ENCODE measurements around the gene MEI1.

The MEI1 gene

DNA sequence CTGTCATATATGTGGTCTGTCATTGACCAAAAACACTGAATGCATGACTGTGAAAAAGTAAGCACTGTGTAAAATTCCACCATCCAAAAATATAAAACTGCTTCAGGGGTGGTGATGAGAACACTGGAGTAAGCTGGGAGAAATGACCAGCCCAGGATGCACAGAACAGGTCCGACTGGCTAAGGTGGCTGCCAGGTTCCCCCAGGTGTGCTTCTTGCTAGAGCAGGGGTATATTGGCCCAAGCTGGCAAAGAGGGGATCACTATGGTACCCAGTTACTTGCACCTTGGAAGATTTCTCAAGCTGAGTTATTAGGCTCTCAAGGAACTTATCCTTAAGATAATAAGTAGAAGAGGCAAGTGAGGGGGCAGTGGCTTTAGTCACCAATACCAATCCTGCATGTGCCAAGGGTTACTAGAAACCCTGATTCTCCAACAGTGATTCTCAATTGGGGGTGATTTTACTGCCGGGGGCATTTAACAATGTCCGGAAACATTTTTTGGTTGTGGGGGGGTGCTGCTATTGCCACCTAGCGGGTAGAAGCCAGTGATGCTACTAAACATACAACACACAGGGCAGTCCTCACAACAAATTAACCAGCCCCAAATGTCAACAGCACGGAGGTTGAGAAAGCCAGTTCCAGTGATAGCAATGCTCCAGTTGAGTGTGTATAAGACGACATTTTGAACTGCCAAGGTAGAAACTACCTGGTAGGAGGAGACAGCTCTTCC is 26.4 kb upstream of the MEI1 start:
- Histone ChIP-seq H3K79me2 (ENCODE audit: insufficient read depth, low read length) (peaks cover 15% of the 10 kb centered on the region; the same call in 1 of the 2 replicates), H3K4me1 (ENCODE audit: insufficient read depth, low read length, poor library complexity, severe bottlenecking) (no peaks in the 10 kb centered on the region), H3K4me3 (ENCODE audit: low read length, poor library complexity, severe bottlenecking) (no peak overlapping the region)

DNA sequence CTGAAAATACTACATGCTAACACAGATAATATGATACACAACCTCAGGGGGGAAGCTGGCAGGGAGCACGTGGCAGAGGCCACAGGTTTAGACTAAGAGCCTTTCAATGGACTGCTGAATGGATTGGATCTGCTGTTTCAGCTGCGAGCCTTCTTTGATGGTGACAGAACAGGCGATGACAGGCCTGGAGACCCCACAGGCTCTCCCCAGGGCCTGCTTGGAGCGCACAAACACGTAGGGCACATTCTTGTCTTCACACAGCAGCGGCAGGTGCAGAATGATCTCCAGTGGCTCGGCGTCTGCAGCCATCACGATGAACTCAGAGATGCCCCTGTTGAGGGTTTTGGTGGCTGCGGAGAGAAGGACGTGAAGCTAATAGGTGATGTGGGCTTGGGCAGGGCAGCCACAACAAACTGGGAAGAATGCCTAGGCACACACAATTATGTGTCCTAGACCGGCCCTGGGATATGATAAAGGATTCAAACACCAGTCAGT is 24.4 kb upstream of the MEI1 start:
- TF ChIP-seq EZH2phosphoT487 (IDR thresholded peaks at IDR 0.05; ENCODE audit: borderline replicate concordance): no peak
- TF ChIP-seq, protein P1, sequence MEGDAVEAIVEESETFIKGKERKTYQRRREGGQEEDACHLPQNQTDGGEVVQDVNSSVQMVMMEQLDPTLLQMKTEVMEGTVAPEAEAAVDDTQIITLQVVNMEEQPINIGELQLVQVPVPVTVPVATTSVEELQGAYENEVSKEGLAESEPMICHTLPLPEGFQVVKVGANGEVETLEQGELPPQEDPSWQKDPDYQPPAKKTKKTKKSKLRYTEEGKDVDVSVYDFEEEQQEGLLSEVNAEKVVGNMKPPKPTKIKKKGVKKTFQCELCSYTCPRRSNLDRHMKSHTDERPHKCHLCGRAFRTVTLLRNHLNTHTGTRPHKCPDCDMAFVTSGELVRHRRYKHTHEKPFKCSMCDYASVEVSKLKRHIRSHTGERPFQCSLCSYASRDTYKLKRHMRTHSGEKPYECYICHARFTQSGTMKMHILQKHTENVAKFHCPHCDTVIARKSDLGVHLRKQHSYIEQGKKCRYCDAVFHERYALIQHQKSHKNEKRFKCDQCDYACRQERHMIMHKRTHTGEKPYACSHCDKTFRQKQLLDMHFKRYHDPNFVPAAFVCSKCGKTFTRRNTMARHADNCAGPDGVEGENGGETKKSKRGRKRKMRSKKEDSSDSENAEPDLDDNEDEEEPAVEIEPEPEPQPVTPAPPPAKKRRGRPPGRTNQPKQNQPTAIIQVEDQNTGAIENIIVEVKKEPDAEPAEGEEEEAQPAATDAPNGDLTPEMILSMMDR (conservative IDR thresholded peaks at IDR 0.05; ENCODE audit: low read length): no peak
- H3K36me3 ChIP-seq (ENCODE audit: insufficient read depth, low read length): peaks cover 55% of the 10 kb centered on the region; the same call in 1 of the 2 replicates
- H3K9ac ChIP-seq (ENCODE audit: low read depth, low read length, poor library complexity, severe bottlenecking): no peak overlapping the region

More for the DNA sequence above, 26.4 kb upstream of the MEI1 start:
- no peak overlapping the region for H3K4me2 ChIP-seq (ENCODE audit: low read depth, low read length, poor library complexity, severe bottlenecking)
- no peaks in the 10 kb centered on the region for H3K9me3 ChIP-seq (ENCODE audit: insufficient read depth, low read depth, low read length)
- H3K27me3 ChIP-seq (ENCODE audit: insufficient read depth, low read length, poor library complexity, severe bottlenecking): no peaks in the 10 kb centered on the region
- H2AFZ ChIP-seq (ENCODE audit: low read length): no peak overlapping the region
- H4K20me1 ChIP-seq (ENCODE audit: insufficient read depth, low read length, poor library complexity, severe bottlenecking): peaks cover 7% of the 10 kb centered on the region
- peaks cover 42% of the 10 kb centered on the region; the same call in 1 of the 2 replicates for H3K36me3 ChIP-seq (ENCODE audit: insufficient read depth, low read length)
- H3K9ac ChIP-seq (ENCODE audit: low read depth, low read length, poor library complexity, severe bottlenecking): no peak overlapping the region
- TF ChIP-seq, protein P1 (conservative IDR thresholded peaks at IDR 0.05; ENCODE audit: low read length): no peak
- no peak for TF ChIP-seq EZH2phosphoT487 (IDR thresholded peaks at IDR 0.05; ENCODE audit: borderline replicate concordance)
- H3K9me2 ChIP-seq (replicated peaks; ENCODE audit: low read depth, low read length): no peaks in the 10 kb centered on the region
- H3F3A ChIP-seq (ENCODE audit: low read depth): no peaks in the 10 kb centered on the region

DNA sequence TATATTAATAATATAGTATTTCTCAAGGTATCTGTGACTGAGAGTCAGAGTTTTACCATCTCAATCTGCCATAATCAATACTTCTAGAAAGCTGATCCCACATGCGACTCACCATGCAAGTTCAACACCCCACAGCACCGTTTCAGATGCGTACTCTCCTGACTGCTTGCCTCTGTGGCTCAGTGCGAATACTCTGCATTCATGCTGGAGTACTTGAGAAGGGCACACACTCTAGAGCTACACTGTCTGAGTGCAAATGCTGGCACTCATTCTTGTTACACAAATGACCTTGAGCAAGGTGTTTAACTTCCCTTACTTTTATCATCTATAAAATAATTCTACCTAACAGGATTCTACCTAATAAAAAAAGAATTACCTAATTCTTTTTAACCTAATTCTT is 23.2 kb upstream of the MEI1 start:
- Histone ChIP-seq H3F3A (ENCODE audit: low read depth) (no peaks in the 10 kb centered on the region), H3K9ac (ENCODE audit: low read depth, low read length, poor library complexity, severe bottlenecking) (no peak overlapping the region), H3K79me2 (ENCODE audit: insufficient read depth, low read length) (peaks cover 37% of the 10 kb centered on the region), H3K27me3 (ENCODE audit: insufficient read depth, low read length, poor library complexity, severe bottlenecking) (no peaks in the 10 kb centered on the region), H3K4me1 (ENCODE audit: insufficient read depth, low read length, poor library complexity, severe bottlenecking) (no peaks in the 10 kb centered on the region), H3K9me3 (ENCODE audit: insufficient read depth, low read depth, low read length) (no peaks in the 10 kb centered on the region), H3K9me2 (replicated peaks; ENCODE audit: low read depth, low read length) (no peaks in the 10 kb centered on the region), H3K4me3 (ENCODE audit: low read length, poor library complexity, severe bottlenecking) (no peak overlapping the region), H3K36me3 (ENCODE audit: insufficient read depth, low read length) (peaks cover 65% of the 10 kb centered on the region; the same call in 1 of the 2 replicates), H2AFZ (ENCODE audit: low read length) (no peak overlapping the region), H3K4me2 (ENCODE audit: low read depth, low read length, poor library complexity, severe bottlenecking) (no peak overlapping the region), H4K20me1 (ENCODE audit: insufficient read depth, low read length, poor library complexity, severe bottlenecking) (peaks cover 18% of the 10 kb centered on the region)
- TF ChIP-seq, protein P1 (conservative IDR thresholded peaks at IDR 0.05; ENCODE audit: low read length): no peak
- TF ChIP-seq EZH2phosphoT487 (IDR thresholded peaks at IDR 0.05; ENCODE audit: borderline replicate concordance): no peak

More for the DNA sequence above, 24.4 kb upstream of the MEI1 start:
- H3K4me2 ChIP-seq (ENCODE audit: low read depth, low read length, poor library complexity, severe bottlenecking): no peak overlapping the region
- H3K79me2 ChIP-seq (ENCODE audit: insufficient read depth, low read length): peaks cover 25% of the 10 kb centered on the region; the same call in 1 of the 2 replicates
- no peaks in the 10 kb centered on the region for H3K27me3 ChIP-seq (ENCODE audit: insufficient read depth, low read length, poor library complexity, severe bottlenecking)
- no peaks in the 10 kb centered on the region for H3K4me1 ChIP-seq (ENCODE audit: insufficient read depth, low read length, poor library complexity, severe bottlenecking)
- H2AFZ ChIP-seq (ENCODE audit: low read length): no peak overlapping the region
- H3K9me3 ChIP-seq (ENCODE audit: insufficient read depth, low read depth, low read length): no peaks in the 10 kb centered on the region
- H3F3A ChIP-seq (ENCODE audit: low read depth): no peaks in the 10 kb centered on the region
- H4K20me1 ChIP-seq (ENCODE audit: insufficient read depth, low read length, poor library complexity, severe bottlenecking): peaks cover 7% of the 10 kb centered on the region
- no peaks in the 10 kb centered on the region for H3K9me2 ChIP-seq (replicated peaks; ENCODE audit: low read depth, low read length)
- H3K4me3 ChIP-seq (ENCODE audit: low read length, poor library complexity, severe bottlenecking): no peak overlapping the region

Measured in Loucy (cell line).